GM12878 (cell line): ENCODE data around the gene GALK1. TPM values are rescaled to one million over a fixed set of nuclear protein-coding genes. Genes with fewer than 3 reads are reported as not detected.

ENCODE experiments used
- ATAC-seq: fragments of 200-7000 bp; cut with Tn5 transposase; 3 replicates; pipeline ENCODE4 v1.9.1; 2020; ENCODE audit warnings: mild to moderate bottlenecking, moderate library complexity
- BruUV-seq: library from RNA; stranded (reverse); fragments of 400-500 nt; replicated peaks from 2 replicates; lab custom pipeline; 2021; lab: Mats Ljungman, UMichigan
- CTCF ChIA-PET: fragments of 300-600 bp; sonication (Branson Sonifier 250); formaldehyde crosslinking; extraction: SDS; loops from one replicate; lab custom pipeline; 2021; ENCODE audit warnings: inconsistent platforms; lab: Yijun Ruan, JAX
- POLR2A ChIA-PET: fragments of 350-600 bp; formaldehyde crosslinking; extraction: SDS; loops from one replicate; lab custom pipeline; 2021; ENCODE audit warnings: inconsistent platforms; lab: Charles Lee
- RAD21 ChIA-PET: fragments of 300-600 bp; sonication (Branson Sonifier 250); formaldehyde crosslinking; loops from one replicate; lab custom pipeline; 2023; ENCODE audit warnings: antibody characterized with exemption; ENCODE audit not compliant: unreplicated experiment; lab: Charles Lee
- SMC1A ChIA-PET: fragments of 300-600 bp; sonication (Branson Sonifier 250); formaldehyde crosslinking; loops from one replicate; lab custom pipeline; 2023; ENCODE audit not compliant: unreplicated experiment, uncharacterized antibody; lab: Charles Lee
- DNase-seq: peaks from one replicate; pipeline ENCODE4 v3.0.0-alpha.2; 2011; ENCODE audit warnings: low read depth, low spot score
- FAIRE-seq: peaks from 3 replicates; lab custom pipeline; 2011; peaks lifted over from hg19 to GRCh38; lab: Jason Lieb, UNC
- H2AFZ ChIP-seq: 2 replicates; pipeline ENCODE4 v1.6.0; 2011; ENCODE audit warnings: low read depth, low read length, control low read depth; ENCODE audit not compliant: control insufficient read depth
- H3K27ac ChIP-seq: 2 replicates; pipeline ENCODE4 v1.5.1; 2011; ENCODE audit warnings: control low read depth; ENCODE audit not compliant: control insufficient read depth, insufficient read depth
- H3K27me3 ChIP-seq, 2 experiments: replicated peaks in 1 of 2; 2 replicates each; pipeline versions ENCODE4 v1.6.0 to v1.6.1; 2011; ENCODE audit warnings: low read length in 1 of 2; ENCODE audit not compliant: control insufficient read depth in 2 of 2, insufficient read depth in 2 of 2
- H3K36me3 ChIP-seq, 2 experiments: 2 replicates each; pipeline ENCODE4 v1.5.1; 2011; ENCODE audit warnings: low read length in 1 of 2; ENCODE audit not compliant: control insufficient read depth in 2 of 2, insufficient read depth in 2 of 2
- H3K4me1 ChIP-seq: 2 replicates; pipeline ENCODE4 v1.6.1; 2011; ENCODE audit warnings: mild to moderate bottlenecking, low read length, moderate library complexity, mixed read lengths; ENCODE audit not compliant: control insufficient read depth, insufficient read depth
- H3K4me2 ChIP-seq: 2 replicates; pipeline ENCODE4 v1.6.0; 2011; ENCODE audit warnings: control low read depth; ENCODE audit not compliant: control insufficient read depth, insufficient read depth
- H3K4me3 ChIP-seq: fragments of 200-600 bp; sonication (generic); 2 replicates; pipeline ENCODE4 v1.5.1; 2016
- H3K79me2 ChIP-seq: 2 replicates; pipeline ENCODE4 v1.6.0; 2011; ENCODE audit warnings: low read length; ENCODE audit not compliant: control insufficient read depth, insufficient read depth
- H3K9ac ChIP-seq: 2 replicates; pipeline ENCODE4 v1.8.0; 2011; ENCODE audit warnings: low read length, control low read depth, mixed read lengths; ENCODE audit not compliant: control insufficient read depth, insufficient read depth
- H3K9me3 ChIP-seq: replicated peaks from 3 replicates; pipeline ENCODE4 v1.5.1; 2011; ENCODE audit warnings: mild to moderate bottlenecking, low read length; ENCODE audit not compliant: control insufficient read depth, insufficient read depth
- H4K20me1 ChIP-seq: 2 replicates; pipeline ENCODE4 v1.6.0; 2011; ENCODE audit not compliant: control insufficient read depth, insufficient read depth
- EED ChIP-seq: sonication (generic); IDR thresholded peaks from 2 replicates; pipeline ENCODE4 v1.6.1; 2016; ENCODE audit warnings: antibody characterized with exemption, low read depth
- MEF2A ChIP-seq: IDR thresholded peaks from 2 replicates; pipeline ENCODE4 v1.6.1; 2011; ENCODE audit warnings: low read depth, mild to moderate bottlenecking, low read length, moderate library complexity; ENCODE audit not compliant: insufficient read depth
- NFXL1 ChIP-seq: fragments of 450-650 bp; IDR thresholded peaks from 2 replicates; pipeline ENCODE4 v1.6.1; 2017; ENCODE audit warnings: antibody characterized with exemption, mild to moderate bottlenecking, borderline replicate concordance
- WGBS: methylation state at CpG from one replicate; pipeline ENCODE4 v1.1.6; 2016; ENCODE audit warnings: low lambda C conversion rate; ENCODE audit not compliant: insufficient replicate concordance, insufficient coverage; ENCODE audit errors: missing lambda C conversion rate; 5-methylcytosine and 5-hydroxymethylcytosine counted together
- in situ Hi-C: fragments of 300-500 bp; cut with MboI; formaldehyde crosslinking; loops from 9 replicates; pipeline ENCODE4 v1.14.3; 2018; ENCODE audit warnings: mixed read lengths
- intact Hi-C: fragments of 100-400 bp; cut with micrococcal nuclease; formaldehyde crosslinking; loops from one replicate; pipeline ENCODE4 v1.14.2; 2022; ENCODE audit not compliant: unreplicated experiment
- polyA plus RNA-seq, 11 experiments: library from polyadenylated mRNA; depleted of rRNA in 4 of 11; unstranded in 6 of 11; stranded (reverse) in 5 of 11; fragments of >200 nt; fragmentation: Nextera tagmentation in 4 of 11; fragmentation: Illumina TruSeq in 1 of 11; extraction: Ambion mirVana in 4 of 11; extraction: Trizol in 1 of 11; gene quantifications; 1 replicate in 1 of 11; 2 replicates in 10 of 11; pipeline versions ENCODE4 v1.2.1 to v1.2.3, GENCODE V29; 2011 to 2016; ENCODE audit warnings: inconsistent platforms in 2 of 11, missing spikeins in 2 of 11, low read depth in 1 of 11
- total RNA-seq, 4 experiments: library from RNA; depleted of rRNA in 3 of 4; stranded (reverse); fragments of >200 nt in 3 of 4; fragmentation: Illumina TruSeq in 1 of 4; extraction: Trizol in 1 of 4; gene quantifications; 2 replicates each; pipeline versions ENCODE4 v1.2.1 to v1.2.3, GENCODE V29; 2013 to 2021

GALK1 gene
- total and polyA plus RNA-seq, 10 of the 15 experiments (the other 5 are each of a cell fraction or from before 2014, with no cell fraction given) = 0.21 to 43.8 (median 21.4) TPM

- FAIRE-seq = no peak
- Histone ChIP-seq H3K27me3 (no peaks in the 10 kb centered on the region), H3K4me1 (peaks cover 16% of the 10 kb centered on the region), H3K79me2 (peaks cover 36% of the 10 kb centered on the region), H3K4me2 (peak overlapping the region; percentile 47; the same call in 1 of the 2 replicates), H3K4me3 (no peak overlapping the region), H3K9ac (no peak overlapping the region), H3K9me3 (no peaks in the 10 kb centered on the region), H3K36me3 (peaks cover 0 to 18% of the 10 kb centered on the region in 2 experiments), H4K20me1 (peaks cover 10% of the 10 kb centered on the region), H3K27ac (no peak overlapping the region), H2AFZ (no peak overlapping the region; the same call in 1 of the 2 replicates)
- POLR2A ChIA-PET = interaction anchor here (0.5 to 5.2 kb wide), 27 partner anchors 10 to 670 kb away, joined by 3 to 38 read pairs (median 5); partner anchors contain the start of genes GALK1, RECQL5, SAP30BP and UNC13D
- TF ChIP-seq EED (no peak), MEF2A (peak; percentile 50; the same call in 1 of the 2 replicates), NFXL1 (peak; percentile 98)
- intact Hi-C loops (loop anchor here (2.0 to 10.0 kb wide), 3 partner anchors 75 to 485 kb away; partner anchors contain the start of genes TRIM65, UBALD2 and WBP2), in situ Hi-C loops (loop anchor here (5.0 kb wide), 1 partner anchor 482 kb away; no protein-coding TSS in a partner anchor)
- SMC1A ChIA-PET = interaction anchor here (0.6 to 1.0 kb wide), 8 partner anchors 10 to 113 kb away, joined by 3 to 7 read pairs (median 4); partner anchors contain the start of genes UNC13D and WBP2
- no TSS peak for BruUV-seq
- RAD21 ChIA-PET = interaction anchor here (0.6 to 2.1 kb wide), 13 partner anchors 14 to 116 kb away, joined by 3 to 17 read pairs (median 4); partner anchors contain the start of genes GALK1, TRIM65, UNC13D and WBP2
- no peak for ATAC-seq
- CTCF ChIA-PET = interaction anchor here (0.6 to 3.0 kb wide), 19 partner anchors 9 to 429 kb away, joined by 3 to 15 read pairs (median 4); partner anchors contain the start of genes GALK1, UNC13D and WBP2
- 28% methylated on average over 5 of the region's 5 CpGs for WGBS
- no peak for DNase-seq
These were observed 15.2 kb upstream of the GALK1 start for GRCh38 chr17:75779987-75780889.
